Calu3 (cell line): ENCODE data around the gene ZNF865. TPM values are rescaled to one million over a fixed set of nuclear protein-coding genes. Genes with fewer than 3 reads are reported as not detected.

Source experiments
- BruUV-seq: library from RNA; stranded (reverse); fragments of 400-500 nt; replicated peaks from 2 replicates; lab custom pipeline; 2021; lab: Mats Ljungman, UMichigan
- CTCF ChIA-PET: fragments of 300-600 bp; sonication (Branson Sonifier 250); formaldehyde crosslinking; loops from one replicate; lab custom pipeline; 2022; ENCODE audit warnings: antibody characterized with exemption; lab: Charles Lee
- DNase-seq: peaks from one replicate; pipeline ENCODE4 v3.0.0; 2022
- H3K27ac Mint-ChIP-seq: one replicate; pipeline ENCODE4 v1.8.0; 2022; ENCODE audit warnings: mixed read lengths; ENCODE audit not compliant: unreplicated experiment
- H3K27me3 Mint-ChIP-seq: one replicate; pipeline ENCODE4 v1.8.0; 2022; ENCODE audit warnings: mixed read lengths; ENCODE audit not compliant: unreplicated experiment
- H3K36me3 Mint-ChIP-seq: one replicate; pipeline ENCODE4 v1.8.0; 2022; ENCODE audit warnings: mild to moderate bottlenecking, moderate library complexity, mixed read lengths; ENCODE audit not compliant: insufficient read depth, unreplicated experiment
- H3K4me1 Mint-ChIP-seq: one replicate; pipeline ENCODE4 v1.8.0; 2022; ENCODE audit warnings: mild to moderate bottlenecking, low read depth, mixed read lengths; ENCODE audit not compliant: unreplicated experiment
- H3K4me3 Mint-ChIP-seq: one replicate; pipeline ENCODE4 v1.8.0; 2022; ENCODE audit warnings: mild to moderate bottlenecking, low read depth, moderate library complexity, mixed read lengths; ENCODE audit not compliant: unreplicated experiment
- H3K9me3 Mint-ChIP-seq: one replicate; pipeline ENCODE4 v1.8.0; 2022; ENCODE audit warnings: low read depth, mixed read lengths; ENCODE audit not compliant: unreplicated experiment
- intact Hi-C: fragments of 100-400 bp; cut with micrococcal nuclease; formaldehyde crosslinking; loops from one replicate; pipeline ENCODE4 v1.10.0; 2022; ENCODE audit not compliant: unreplicated experiment
- total RNA-seq: library from RNA; stranded (reverse); gene quantifications from 2 replicates; pipeline ENCODE4 v1.2.3, GENCODE V29; 2022
- TF ChIP-seq, protein P1 (sequence below): fragments of 200-600 bp; IDR thresholded peaks from one replicate; pipeline ENCODE4 v1.8.0; 2022; ENCODE audit warnings: antibody characterized with exemption; ENCODE audit not compliant: unreplicated experiment

The ZNF865 gene
- total RNA-seq, 1 experiment from 2014 or later = 29.6 TPM

DNA sequence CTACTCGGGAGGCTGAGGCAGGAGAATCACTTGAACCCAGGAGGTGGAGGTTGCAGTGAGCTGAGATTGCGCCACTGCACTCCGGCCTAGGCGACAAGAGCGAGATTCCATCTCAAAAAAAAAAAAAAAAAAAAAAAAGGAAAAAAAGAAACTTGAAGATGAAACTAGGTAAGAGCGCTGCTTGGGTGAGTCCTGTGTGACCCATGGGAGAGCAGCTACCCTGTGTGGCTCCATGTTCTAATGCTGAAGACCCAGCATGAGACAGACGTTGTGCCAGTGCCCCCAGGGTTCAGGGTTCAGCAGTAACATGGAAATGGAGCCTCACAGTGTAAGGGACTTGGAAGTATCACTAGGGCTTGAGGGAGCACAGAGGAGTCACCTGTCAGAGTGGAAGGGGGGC, 13.0 kb downstream of the ZNF865 start:
- TF ChIP-seq, protein P1, sequence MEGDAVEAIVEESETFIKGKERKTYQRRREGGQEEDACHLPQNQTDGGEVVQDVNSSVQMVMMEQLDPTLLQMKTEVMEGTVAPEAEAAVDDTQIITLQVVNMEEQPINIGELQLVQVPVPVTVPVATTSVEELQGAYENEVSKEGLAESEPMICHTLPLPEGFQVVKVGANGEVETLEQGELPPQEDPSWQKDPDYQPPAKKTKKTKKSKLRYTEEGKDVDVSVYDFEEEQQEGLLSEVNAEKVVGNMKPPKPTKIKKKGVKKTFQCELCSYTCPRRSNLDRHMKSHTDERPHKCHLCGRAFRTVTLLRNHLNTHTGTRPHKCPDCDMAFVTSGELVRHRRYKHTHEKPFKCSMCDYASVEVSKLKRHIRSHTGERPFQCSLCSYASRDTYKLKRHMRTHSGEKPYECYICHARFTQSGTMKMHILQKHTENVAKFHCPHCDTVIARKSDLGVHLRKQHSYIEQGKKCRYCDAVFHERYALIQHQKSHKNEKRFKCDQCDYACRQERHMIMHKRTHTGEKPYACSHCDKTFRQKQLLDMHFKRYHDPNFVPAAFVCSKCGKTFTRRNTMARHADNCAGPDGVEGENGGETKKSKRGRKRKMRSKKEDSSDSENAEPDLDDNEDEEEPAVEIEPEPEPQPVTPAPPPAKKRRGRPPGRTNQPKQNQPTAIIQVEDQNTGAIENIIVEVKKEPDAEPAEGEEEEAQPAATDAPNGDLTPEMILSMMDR = no peak
- no peaks in the 10 kb centered on the region for H3K9me3 Mint-ChIP-seq
- no peak overlapping the region for H3K4me3 Mint-ChIP-seq
- H3K27me3 Mint-ChIP-seq = no peaks in the 10 kb centered on the region
- H3K36me3 Mint-ChIP-seq = peaks cover 58% of the 10 kb centered on the region
- H3K27ac Mint-ChIP-seq = peak overlapping the region; percentile 70
- no TSS peak for BruUV-seq
- intact Hi-C loops = no loop called here
- DNase-seq = no peak
- CTCF ChIA-PET = interaction anchor here (0.6 to 0.7 kb wide), 2 partner anchors 66 to 94 kb away, joined by 3 to 5 read pairs; no protein-coding TSS in a partner anchor
- H3K4me1 Mint-ChIP-seq = peaks cover 2% of the 10 kb centered on the region

DNA sequence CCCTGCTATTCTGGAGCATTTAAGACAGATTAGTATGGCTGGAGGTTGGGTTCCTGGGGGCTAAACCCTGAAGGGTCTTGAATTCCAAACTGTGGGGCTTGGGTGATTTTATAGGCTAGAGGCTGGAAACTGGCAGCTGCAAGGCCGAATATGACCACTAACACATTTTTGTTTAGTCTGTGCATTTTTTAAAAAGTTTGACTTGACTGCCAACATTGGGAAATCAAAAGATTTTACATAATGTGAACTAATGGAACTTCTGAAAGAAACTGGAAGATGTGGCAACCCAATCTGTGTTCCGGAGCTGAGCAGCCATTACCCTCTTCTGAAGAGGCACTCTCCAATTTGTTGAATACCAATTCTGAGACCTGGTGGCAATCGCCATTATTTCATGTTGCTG, 13.8 kb downstream of the ZNF865 start:
- CTCF ChIA-PET = no interaction called here
- intact Hi-C loops = no loop called here
- no peak for DNase-seq
- H3K27ac Mint-ChIP-seq = no peak overlapping the region
- BruUV-seq = no TSS peak
- TF ChIP-seq, protein P1 = no peak
- no peaks in the 10 kb centered on the region for H3K9me3 Mint-ChIP-seq
- no peaks in the 10 kb centered on the region for H3K27me3 Mint-ChIP-seq
- H3K4me3 Mint-ChIP-seq = no peak overlapping the region
- H3K36me3 Mint-ChIP-seq = peaks cover 65% of the 10 kb centered on the region
- peaks cover 11% of the 10 kb centered on the region for H3K4me1 Mint-ChIP-seq

DNA sequence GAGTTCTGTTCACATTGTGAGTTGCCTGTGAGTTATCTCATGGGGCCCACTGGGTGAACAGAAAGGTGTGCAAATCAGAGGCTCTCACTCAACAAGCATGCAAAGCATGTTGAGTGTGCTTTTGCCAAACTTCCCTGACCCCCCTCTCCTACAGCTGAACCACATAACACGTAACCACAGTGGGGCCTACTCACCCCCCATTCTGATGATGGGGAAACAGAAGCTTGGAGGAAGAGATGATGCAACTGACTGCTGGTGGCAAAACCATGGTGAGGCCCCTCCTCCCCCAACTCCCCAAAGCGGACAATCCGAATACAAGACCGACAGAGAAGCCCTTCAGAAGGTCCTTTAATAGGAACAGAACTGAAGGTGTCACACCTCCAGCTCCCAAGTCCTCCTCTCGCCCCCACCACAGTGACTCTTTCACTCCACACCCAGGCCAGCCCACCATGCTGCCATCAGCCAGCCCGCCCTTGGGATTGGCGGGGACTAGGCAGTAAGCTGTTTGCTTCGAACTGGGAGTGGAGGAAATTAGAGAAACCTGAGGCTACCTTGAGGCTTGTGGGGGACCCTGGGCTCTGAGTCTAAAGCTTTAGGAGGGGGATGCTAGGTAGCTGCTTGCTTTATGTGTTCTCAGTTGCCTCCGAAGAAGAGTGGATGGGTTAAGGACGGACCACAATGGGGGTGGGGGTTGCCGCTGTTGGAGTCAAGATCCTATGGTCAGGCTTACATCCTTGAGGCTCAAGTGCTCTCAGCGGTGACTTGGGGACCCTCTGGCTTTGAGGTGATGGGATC, 15.2 kb downstream of the ZNF865 start:
- CTCF ChIA-PET = no interaction called here
- no TSS peak for BruUV-seq
- Mint-ChIP-seq H3K4me1 (peaks cover 19% of the 10 kb centered on the region), H3K27me3 (no peaks in the 10 kb centered on the region), H3K36me3 (peaks cover 64% of the 10 kb centered on the region), H3K4me3 (no peak overlapping the region), H3K9me3 (no peaks in the 10 kb centered on the region), H3K27ac (no peak overlapping the region)
- DNase-seq = no peak
- intact Hi-C loops = no loop called here
- TF ChIP-seq, protein P1 = no peak

DNA sequence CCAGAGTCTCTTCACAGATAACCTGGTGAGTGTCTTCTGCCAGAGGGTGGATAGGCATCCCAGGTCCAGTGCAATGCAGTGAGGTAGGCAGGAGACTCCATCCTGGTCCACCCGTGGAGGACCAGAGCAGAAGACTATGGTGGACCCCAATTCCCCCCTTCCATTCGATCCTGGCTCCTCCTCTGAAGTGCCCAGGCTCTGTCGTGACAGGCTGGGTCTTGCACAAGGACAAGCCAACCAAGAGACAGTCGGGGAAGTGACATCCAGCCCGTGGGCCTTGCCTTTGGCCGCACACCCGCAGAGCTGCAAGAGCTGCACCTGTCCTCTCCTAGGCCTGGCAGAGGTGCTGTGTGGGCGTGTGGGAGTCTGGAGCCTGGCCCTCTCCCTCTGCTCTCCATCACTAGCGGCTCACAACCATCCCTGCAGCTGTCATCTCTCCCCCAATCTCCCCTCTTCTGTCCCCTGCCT, 15.8 kb downstream of the ZNF865 start:
- Mint-ChIP-seq H3K36me3 (peaks cover 57% of the 10 kb centered on the region), H3K27ac (no peak overlapping the region), H3K27me3 (no peaks in the 10 kb centered on the region), H3K4me1 (peaks cover 19% of the 10 kb centered on the region), H3K9me3 (no peaks in the 10 kb centered on the region), H3K4me3 (no peak overlapping the region)
- CTCF ChIA-PET = no interaction called here
- intact Hi-C loops = no loop called here
- BruUV-seq = no TSS peak
- TF ChIP-seq, protein P1 = no peak
- no peak for DNase-seq
